ENCODE measurements around the gene GRM7. TPM values are rescaled to one million over a fixed set of nuclear protein-coding genes. Genes with fewer than 3 reads are reported as not detected.

GRM7 gene
- total and polyA plus RNA-seq, 2 experiments from 2014 or later, result 0.40 TPM; not detected in 1

- no peak overlapping the region for H3K4me3 Mint-ChIP-seq
- H3K27me3 Mint-ChIP-seq (ENCODE audit: insufficient read depth, low read depth, poor library complexity), result no peaks in the 10 kb centered on the region
- no peak overlapping the region for H3K27ac Mint-ChIP-seq
- no peak for TF ChIP-seq ZNF462 (CRISPR knock-in tag; IDR thresholded peaks at IDR 0.05)
- Histone ChIP-seq H3K27ac (ENCODE audit: low read depth) (no peak overlapping the region), H3K36me3 (ENCODE audit: insufficient read depth) (no peaks in the 10 kb centered on the region), H3K4me3 (no peak overlapping the region), H3K4me1 (ENCODE audit: insufficient read depth) (no peaks in the 10 kb centered on the region), H3K9me2 (ENCODE audit: insufficient read depth) (peaks cover 14% of the 10 kb centered on the region; the same call in 1 of the 2 replicates), H3K27me3 (ENCODE audit: insufficient read depth) (no peaks in the 10 kb centered on the region), H2AFZ (no peak overlapping the region), H3K4me2 (no peak overlapping the region), H3K79me2 (replicated peaks; ENCODE audit: insufficient read depth) (no peaks in the 10 kb centered on the region), H3F3A (replicated peaks; ENCODE audit: low read depth) (no peaks in the 10 kb centered on the region), H4K20me1 (replicated peaks; ENCODE audit: insufficient read depth) (no peaks in the 10 kb centered on the region)
- no peaks in the 10 kb centered on the region; the same call in 2 of the 3 replicates for H3K36me3 Mint-ChIP-seq (ENCODE audit: low read depth)
- DNase-seq (ENCODE audit: low spot score), result no peak
- H3K9me3 Mint-ChIP-seq, result peaks cover 11% of the 10 kb centered on the region; the same call in 1 of the 3 replicates
- H3K4me1 Mint-ChIP-seq, result no peaks in the 10 kb centered on the region
- no peak for ATAC-seq
These were observed 637.8 kb downstream of the GRM7 start for GRCh38 chr3:7498715-7499114.

- H3K27me3 Mint-ChIP-seq (ENCODE audit: insufficient read depth, low read depth, poor library complexity), result no peaks in the 10 kb centered on the region
- Histone ChIP-seq H3K79me2 (replicated peaks; ENCODE audit: insufficient read depth) (no peaks in the 10 kb centered on the region), H3K27ac (ENCODE audit: low read depth) (no peak overlapping the region), H3K4me3 (no peak overlapping the region), H2AFZ (no peak overlapping the region), H3K36me3 (ENCODE audit: insufficient read depth) (no peaks in the 10 kb centered on the region), H3K4me2 (no peak overlapping the region), H3K27me3 (ENCODE audit: insufficient read depth) (no peaks in the 10 kb centered on the region), H4K20me1 (replicated peaks; ENCODE audit: insufficient read depth) (no peaks in the 10 kb centered on the region), H3K4me1 (ENCODE audit: insufficient read depth) (no peaks in the 10 kb centered on the region), H3K9me2 (ENCODE audit: insufficient read depth) (peaks cover 8% of the 10 kb centered on the region; the same call in 1 of the 2 replicates), H3F3A (replicated peaks; ENCODE audit: low read depth) (no peaks in the 10 kb centered on the region)
- no peak overlapping the region for H3K4me3 Mint-ChIP-seq
- no peak overlapping the region for H3K27ac Mint-ChIP-seq
- TF ChIP-seq STAT1 (IDR thresholded peaks at IDR 0.05; ENCODE audit: unreplicated experiment), result no peak
- peaks cover 2% of the 10 kb centered on the region; the same call in 2 of the 3 replicates for H3K9me3 Mint-ChIP-seq
- H3K36me3 Mint-ChIP-seq (ENCODE audit: low read depth), result no peaks in the 10 kb centered on the region; the same call in 2 of the 3 replicates
- no peak for DNase-seq (ENCODE audit: low spot score)
- H3K4me1 Mint-ChIP-seq, result no peaks in the 10 kb centered on the region
- ATAC-seq, result no peak
These were observed 642.5 kb downstream of the GRM7 start for GRCh38 chr3:7503431-7503830.
